ENCODE measurements around the gene MMP28.

Gene MMP28

DNA sequence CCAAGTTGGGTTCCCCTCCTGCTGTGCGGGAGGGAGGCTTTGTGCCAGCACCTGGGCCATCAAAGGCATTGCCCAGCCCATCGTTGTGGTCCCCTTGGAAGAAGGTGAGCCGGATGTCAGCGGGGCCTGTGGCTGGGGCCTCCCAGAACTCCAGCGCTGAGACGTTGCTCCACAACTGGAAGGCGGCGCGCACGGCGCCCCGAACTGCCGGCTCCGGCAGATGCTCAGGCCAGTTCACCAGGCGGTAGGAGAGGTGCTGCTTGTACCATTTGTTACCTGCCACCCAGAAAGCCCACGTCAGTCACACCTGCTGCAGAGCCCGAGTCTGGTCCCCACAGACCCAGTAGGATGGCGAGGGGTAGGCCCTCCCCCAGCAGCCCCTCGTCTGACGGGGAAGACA lies 22.3 kb downstream of the MMP28 start:
- Mint-ChIP-seq H3K9me3 (no peaks in the 10 kb centered on the region), H3K4me1 (no peaks in the 10 kb centered on the region)

DNA sequence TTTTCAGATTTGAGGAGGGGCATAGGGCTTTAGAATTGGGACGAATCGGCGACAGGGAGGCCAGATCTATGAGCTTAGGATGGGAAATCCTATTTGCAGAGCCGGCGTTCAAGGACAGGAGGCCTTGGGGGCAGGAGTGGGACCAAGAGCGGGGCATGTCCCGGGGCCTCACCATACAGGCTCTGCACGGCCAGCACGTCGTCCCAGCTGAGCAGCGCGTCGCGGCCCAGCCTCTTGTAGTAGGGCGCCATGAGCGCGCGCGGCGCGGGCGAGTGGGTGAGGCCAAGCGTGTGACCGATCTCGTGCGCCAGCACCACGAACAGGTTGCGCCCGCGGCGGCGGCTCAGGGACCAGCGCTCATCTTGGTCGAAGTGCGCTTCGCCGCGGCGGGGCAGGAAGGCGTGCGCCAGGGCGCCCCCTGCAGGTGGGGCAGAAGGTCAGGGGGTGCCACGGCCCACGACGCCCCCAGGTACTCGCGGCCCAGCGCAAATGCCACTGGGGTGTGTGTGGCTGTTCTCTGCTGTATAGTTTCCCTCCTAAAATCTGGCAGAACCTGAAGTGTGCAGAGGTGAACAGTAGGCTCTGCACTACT lies 25.4 kb downstream of the MMP28 start:
- Mint-ChIP-seq H3K9me3 (no peaks in the 10 kb centered on the region), H3K27ac (ENCODE audit: low read depth) (no peak overlapping the region), H3K36me3 (ENCODE audit: insufficient read depth) (peaks cover 1% of the 10 kb centered on the region), H3K27me3 (peaks cover 39% of the 10 kb centered on the region), H3K4me3 (no peak overlapping the region), H3K4me1 (peaks cover 2% of the 10 kb centered on the region)
- ATAC-seq (replicated peaks; ENCODE audit: extremely low read depth, poor library complexity, severe bottlenecking) = no peak
- DNase-seq (ENCODE audit: low spot score in 2 of 2) = no peak

More for the DNA sequence above, 22.3 kb downstream of the MMP28 start:
- H3K27me3 Mint-ChIP-seq = peaks cover 51% of the 10 kb centered on the region
- no peaks in the 10 kb centered on the region for H3K36me3 Mint-ChIP-seq (ENCODE audit: insufficient read depth)
- no peak overlapping the region for H3K27ac Mint-ChIP-seq (ENCODE audit: low read depth)
- DNase-seq (ENCODE audit: low spot score in 2 of 2) = no peak
- ATAC-seq (replicated peaks; ENCODE audit: extremely low read depth, poor library complexity, severe bottlenecking) = no peak
- H3K4me3 Mint-ChIP-seq = no peak overlapping the region

DNA sequence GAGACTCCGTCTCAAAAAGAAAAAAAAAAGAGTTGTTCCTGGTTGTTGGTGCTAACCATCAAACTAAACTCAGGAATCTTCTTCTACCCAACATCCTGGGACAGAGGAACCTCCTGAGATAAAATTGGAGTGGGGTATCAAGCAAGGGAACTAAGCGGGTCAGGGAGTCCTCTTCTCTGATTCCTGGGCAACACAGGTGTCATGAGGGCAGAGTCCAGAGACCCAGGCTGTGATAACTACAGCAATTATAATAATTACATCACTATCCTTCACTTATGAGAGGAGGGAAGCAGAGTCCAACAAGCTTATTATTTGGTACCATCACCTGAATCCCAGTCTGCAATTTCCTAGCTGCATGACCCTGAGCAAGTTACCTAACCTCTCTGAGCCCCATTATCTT lies 26.6 kb downstream of the MMP28 start:
- H3K27ac Mint-ChIP-seq (ENCODE audit: low read depth) = no peak overlapping the region
- peaks cover 27% of the 10 kb centered on the region for H3K27me3 Mint-ChIP-seq
- H3K36me3 Mint-ChIP-seq (ENCODE audit: insufficient read depth) = peaks cover 2% of the 10 kb centered on the region
- H3K4me1 Mint-ChIP-seq = peaks cover 8% of the 10 kb centered on the region
- no peak for ATAC-seq (replicated peaks; ENCODE audit: extremely low read depth, poor library complexity, severe bottlenecking)
- no peak for DNase-seq (ENCODE audit: low spot score in 2 of 2)
- no peak overlapping the region for H3K4me3 Mint-ChIP-seq
- H3K9me3 Mint-ChIP-seq = no peaks in the 10 kb centered on the region

DNA sequence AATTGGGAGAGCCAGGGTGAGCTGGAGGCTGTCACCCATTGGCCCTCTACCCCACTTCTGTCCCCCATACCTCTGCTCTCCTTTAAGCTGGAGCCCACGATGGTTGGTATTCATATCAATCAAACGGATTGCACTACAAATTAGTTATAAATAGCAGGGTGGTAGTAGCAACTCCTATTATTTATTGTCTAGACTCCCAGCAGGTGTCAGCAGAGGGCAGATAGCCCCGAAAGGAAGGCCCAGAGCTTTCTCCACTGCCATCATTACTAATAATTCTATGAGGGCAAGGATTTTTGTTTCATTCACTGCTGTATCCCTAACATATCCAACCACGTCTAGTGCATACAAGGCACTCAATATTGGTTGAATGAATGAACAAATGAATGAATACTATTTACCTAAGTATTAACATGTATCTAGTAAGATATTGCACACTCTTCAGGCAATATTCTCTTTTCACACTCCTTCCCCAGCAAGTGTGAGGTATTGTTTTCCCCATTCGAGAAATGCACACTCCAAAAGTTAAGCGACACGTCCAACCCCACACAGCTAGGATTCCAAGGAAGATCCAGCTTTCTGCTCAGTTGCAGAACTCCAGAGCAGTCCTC lies 28.4 kb downstream of the MMP28 start:
- Mint-ChIP-seq H3K36me3 (ENCODE audit: insufficient read depth) (peaks cover 4% of the 10 kb centered on the region), H3K4me3 (no peak overlapping the region), H3K4me1 (peaks cover 8% of the 10 kb centered on the region), H3K27me3 (peaks cover 12% of the 10 kb centered on the region), H3K27ac (ENCODE audit: low read depth) (no peak overlapping the region), H3K9me3 (no peaks in the 10 kb centered on the region)
- ATAC-seq (replicated peaks; ENCODE audit: extremely low read depth, poor library complexity, severe bottlenecking) (no peak), DNase-seq (ENCODE audit: low spot score in 2 of 2) (no peak)

DNA sequence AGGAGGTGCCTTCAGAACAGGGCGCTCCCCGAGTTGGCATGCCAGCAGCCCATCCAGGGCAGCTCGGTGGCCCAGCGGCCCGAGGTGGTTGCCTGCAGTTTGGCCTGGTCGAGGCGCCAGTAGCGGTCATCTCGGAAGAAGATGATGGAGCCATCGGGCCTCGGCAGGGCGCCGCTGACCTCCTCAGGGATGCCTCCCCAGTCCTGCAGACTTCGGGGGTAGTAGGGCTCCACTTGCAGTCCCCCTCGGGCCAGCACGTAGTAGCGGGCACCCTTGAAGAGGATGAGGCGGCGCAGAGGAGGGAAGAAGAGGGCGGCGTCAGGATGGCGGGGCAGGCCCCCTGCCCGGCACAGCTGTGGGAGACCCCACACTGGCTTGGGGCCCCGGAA lies 29.0 kb downstream of the MMP28 start:
- DNase-seq (ENCODE audit: low spot score in 2 of 2) (no peak), ATAC-seq (replicated peaks; ENCODE audit: extremely low read depth, poor library complexity, severe bottlenecking) (no peak)
- peaks cover 5% of the 10 kb centered on the region for H3K36me3 Mint-ChIP-seq (ENCODE audit: insufficient read depth)

DNA sequence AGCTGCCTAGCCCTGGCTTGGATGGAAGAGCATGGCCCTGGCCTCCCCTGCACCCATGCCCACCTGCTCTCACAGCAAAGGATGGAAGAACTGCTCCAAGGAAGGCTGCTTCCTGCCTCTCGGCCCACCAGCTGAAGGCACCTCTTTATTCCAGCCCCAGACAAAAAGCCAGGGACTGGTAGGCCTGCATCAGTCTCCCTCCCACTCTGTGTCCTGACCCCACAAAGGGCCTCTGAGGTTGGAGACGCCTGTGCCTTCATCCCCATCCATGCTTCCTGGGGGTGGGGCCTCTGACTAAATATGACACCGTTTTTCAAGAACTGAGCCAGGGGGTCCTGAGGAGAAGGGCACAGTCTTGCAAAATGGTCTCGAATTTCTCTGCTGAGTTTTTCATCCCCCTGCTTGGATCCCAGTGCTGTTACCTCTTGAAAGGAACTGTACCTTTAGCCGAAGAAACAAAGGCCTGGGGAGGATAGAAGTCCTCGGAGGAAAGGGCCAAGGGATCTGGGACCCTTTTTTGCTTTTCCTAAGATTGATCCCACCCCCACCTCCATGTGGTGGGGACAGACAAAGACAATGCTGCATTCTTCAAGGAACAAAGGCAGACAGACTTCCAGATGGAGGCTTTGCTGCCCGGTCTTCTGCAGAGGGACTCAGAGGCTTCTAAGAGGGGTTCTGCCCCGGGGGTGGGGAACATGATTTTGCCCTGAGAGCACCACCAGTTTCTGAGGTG lies 29.5 kb downstream of the MMP28 start:
- Mint-ChIP-seq H3K36me3 (ENCODE audit: insufficient read depth) (peaks cover 6% of the 10 kb centered on the region), H3K4me1 (peaks cover 8% of the 10 kb centered on the region), H3K27ac (ENCODE audit: low read depth) (no peak overlapping the region), H3K27me3 (peaks cover 8% of the 10 kb centered on the region), H3K9me3 (no peaks in the 10 kb centered on the region), H3K4me3 (peak overlapping the region; percentile 83)
- DNase-seq (ENCODE audit: low spot score in 2 of 2) (no peak), ATAC-seq (replicated peaks; ENCODE audit: extremely low read depth, poor library complexity, severe bottlenecking) (no peak)

More for the DNA sequence above, 29.0 kb downstream of the MMP28 start:
- peaks cover 8% of the 10 kb centered on the region for H3K4me1 Mint-ChIP-seq
- H3K4me3 Mint-ChIP-seq = no peak overlapping the region
- no peaks in the 10 kb centered on the region for H3K9me3 Mint-ChIP-seq
- peaks cover 8% of the 10 kb centered on the region for H3K27me3 Mint-ChIP-seq
- H3K27ac Mint-ChIP-seq (ENCODE audit: low read depth) = no peak overlapping the region

DNA sequence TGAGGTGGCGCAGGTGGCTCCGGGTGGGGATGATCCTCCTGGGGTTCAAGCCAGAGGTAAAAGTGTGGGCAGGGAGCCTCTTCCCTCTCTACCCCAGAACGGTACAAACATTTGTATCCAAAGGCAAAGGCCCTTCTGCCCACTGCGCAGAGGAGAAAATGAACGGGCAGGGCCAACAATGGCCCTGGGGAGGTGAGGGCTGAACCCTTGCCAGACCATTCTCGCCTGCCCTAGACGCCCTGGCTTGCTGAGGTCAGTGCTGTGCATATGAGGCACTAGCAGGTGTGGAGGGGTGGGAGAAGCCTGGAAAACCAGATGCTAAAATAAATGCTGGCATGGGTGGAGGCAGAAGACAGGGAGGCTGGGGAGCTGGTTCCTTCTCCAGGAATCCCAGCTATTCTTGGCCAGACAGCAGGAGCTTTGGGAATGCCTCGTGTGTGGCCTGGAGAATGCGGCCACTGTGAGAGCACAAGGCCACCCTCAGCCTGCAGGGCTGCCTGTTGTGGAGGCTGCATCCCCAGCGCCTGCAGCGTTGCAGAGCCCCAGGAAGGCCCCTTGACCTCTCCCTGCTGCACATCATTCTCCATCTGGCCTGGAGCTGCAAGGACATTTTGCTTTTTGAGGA lies 30.2 kb downstream of the MMP28 start:
- peak overlapping the region; percentile 83 for H3K4me3 Mint-ChIP-seq
- H3K27ac Mint-ChIP-seq (ENCODE audit: low read depth) = peak overlapping the region; percentile 89
- H3K4me1 Mint-ChIP-seq = peaks cover 8% of the 10 kb centered on the region
- H3K27me3 Mint-ChIP-seq = peaks cover 8% of the 10 kb centered on the region
- DNase-seq (ENCODE audit: low spot score in 2 of 2) (no peak), ATAC-seq (replicated peaks; ENCODE audit: extremely low read depth, poor library complexity, severe bottlenecking) (no peak)
- no peaks in the 10 kb centered on the region for H3K9me3 Mint-ChIP-seq
- H3K36me3 Mint-ChIP-seq (ENCODE audit: insufficient read depth) = peaks cover 6% of the 10 kb centered on the region

DNA sequence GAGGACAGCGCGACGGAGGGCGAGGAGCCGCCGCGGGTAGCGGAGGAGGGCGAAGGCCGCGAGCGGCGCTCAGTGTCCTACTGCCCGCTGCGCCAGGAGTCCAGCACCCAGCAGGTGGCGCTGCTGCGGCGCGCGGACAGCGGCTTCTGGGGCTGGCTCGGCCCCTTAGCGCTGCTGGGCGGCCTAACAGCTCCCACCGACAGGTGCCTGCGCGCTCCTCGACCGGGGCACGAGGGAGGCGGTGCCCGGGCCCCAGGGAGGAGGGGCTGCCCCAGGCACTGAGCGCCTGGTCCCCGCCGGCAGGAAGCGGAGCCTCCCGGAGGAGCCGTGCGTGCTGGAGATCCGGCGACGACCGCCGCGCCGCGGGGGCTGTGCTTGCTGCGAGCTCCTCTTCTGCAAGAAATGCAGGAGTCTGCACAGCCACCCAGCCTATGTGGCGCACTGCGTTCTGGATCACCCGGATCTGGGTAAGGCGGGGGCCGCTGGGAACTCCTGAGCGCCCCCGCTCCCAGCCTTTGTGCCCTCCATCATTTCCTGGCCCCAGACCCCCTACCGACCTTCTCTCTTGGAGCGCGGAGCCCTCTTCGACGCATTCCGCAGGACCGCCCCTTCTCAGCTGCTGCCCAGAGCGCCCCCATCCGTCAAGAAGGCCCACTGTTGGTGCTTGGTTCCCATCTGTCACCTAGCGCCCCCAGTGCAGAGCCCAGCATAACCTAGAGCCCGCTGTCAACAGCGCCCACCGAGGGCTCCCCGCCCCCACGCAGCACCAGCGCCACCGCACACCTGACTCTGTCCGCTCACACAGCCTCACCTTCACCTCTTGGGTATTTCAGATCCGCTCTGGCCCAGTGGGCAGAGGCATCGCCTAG lies 31.1 kb downstream of the MMP28 start:
- peak; percentile 88 for ATAC-seq (replicated peaks; ENCODE audit: extremely low read depth, poor library complexity, severe bottlenecking)
- peaks cover 4% of the 10 kb centered on the region for H3K27me3 Mint-ChIP-seq
- no peaks in the 10 kb centered on the region for H3K9me3 Mint-ChIP-seq
- peaks cover 8% of the 10 kb centered on the region for H3K4me1 Mint-ChIP-seq
- peak overlapping the region; percentile 89 for H3K27ac Mint-ChIP-seq (ENCODE audit: low read depth)
- H3K36me3 Mint-ChIP-seq (ENCODE audit: insufficient read depth) = peaks cover 6% of the 10 kb centered on the region
- H3K4me3 Mint-ChIP-seq = peak overlapping the region; percentile 83
- DNase-seq (ENCODE audit: low spot score in 2 of 2) = peak; percentile 73 to 77

DNA sequence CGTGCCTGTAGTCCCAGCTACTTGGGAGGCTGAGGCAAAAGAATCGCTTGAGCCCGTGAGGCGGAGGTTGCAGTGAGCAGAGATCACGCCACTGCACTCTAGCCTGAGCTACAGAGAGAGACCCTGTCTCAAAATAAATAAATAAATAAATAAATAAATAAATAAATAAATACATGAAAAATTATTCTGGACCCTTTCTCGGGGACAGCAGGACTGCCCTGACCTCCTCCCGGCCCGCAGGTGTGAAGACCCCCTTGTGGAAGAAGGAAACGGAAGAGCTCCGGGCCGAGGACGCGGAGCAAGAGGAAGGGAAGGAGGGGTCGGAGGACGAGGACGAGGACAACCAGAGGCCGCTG lies 31.7 kb downstream of the MMP28 start:
- peaks cover 6% of the 10 kb centered on the region for H3K36me3 Mint-ChIP-seq (ENCODE audit: insufficient read depth)
- peak overlapping the region; percentile 83 for H3K4me3 Mint-ChIP-seq
- DNase-seq (ENCODE audit: low spot score in 2 of 2) = no peak
- H3K27me3 Mint-ChIP-seq = no peaks in the 10 kb centered on the region
- H3K27ac Mint-ChIP-seq (ENCODE audit: low read depth) = peak overlapping the region; percentile 46
- H3K4me1 Mint-ChIP-seq = peaks cover 8% of the 10 kb centered on the region
- no peak for ATAC-seq (replicated peaks; ENCODE audit: extremely low read depth, poor library complexity, severe bottlenecking)
- H3K9me3 Mint-ChIP-seq = no peaks in the 10 kb centered on the region

DNA sequence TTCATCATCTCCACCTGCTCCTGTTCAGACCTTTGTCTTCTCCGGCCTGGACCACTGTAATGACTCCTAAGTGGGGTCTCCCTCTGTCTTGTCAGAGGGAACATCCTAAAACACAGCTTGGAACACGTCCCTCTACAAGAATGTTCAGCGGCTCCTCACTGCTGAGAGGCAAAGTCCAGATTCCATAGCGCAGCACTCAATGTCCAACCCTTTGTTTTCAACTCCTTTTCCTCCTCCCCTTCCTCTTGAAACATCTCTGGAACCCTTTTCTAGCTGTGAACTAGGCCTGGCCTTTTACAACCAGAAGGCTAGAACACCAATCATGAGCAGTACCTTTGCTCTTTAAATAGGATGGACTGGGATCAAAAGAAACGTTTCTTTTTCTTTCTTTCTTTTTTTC lies 33.8 kb downstream of the MMP28 start:
- no peak for ATAC-seq (replicated peaks; ENCODE audit: extremely low read depth, poor library complexity, severe bottlenecking)
- Mint-ChIP-seq H3K27me3 (no peaks in the 10 kb centered on the region), H3K27ac (ENCODE audit: low read depth) (no peak overlapping the region), H3K36me3 (ENCODE audit: insufficient read depth) (peaks cover 6% of the 10 kb centered on the region), H3K9me3 (no peaks in the 10 kb centered on the region), H3K4me3 (no peak overlapping the region), H3K4me1 (peaks cover 8% of the 10 kb centered on the region)
- DNase-seq (ENCODE audit: low spot score in 2 of 2) = no peak

DNA sequence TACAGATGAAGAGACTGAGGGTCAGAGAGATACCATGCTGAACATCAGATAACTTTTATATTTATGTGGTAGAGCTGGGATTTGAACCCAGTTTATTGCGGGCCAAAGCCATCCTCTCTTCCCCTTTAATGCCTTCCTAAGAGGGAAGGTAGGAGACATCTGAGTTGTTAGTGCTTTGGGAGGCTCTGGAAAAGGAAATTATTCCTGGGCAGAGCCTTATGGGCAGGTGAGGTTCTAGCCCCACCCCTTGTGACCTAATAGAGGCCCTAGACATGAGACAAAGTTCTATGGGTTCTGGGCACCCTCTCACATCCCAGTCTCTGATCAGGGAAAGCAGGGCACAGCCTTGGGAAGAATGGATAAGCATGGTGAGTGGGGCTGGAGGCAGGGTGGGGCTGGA lies 34.9 kb downstream of the MMP28 start, which contains the start of gene C17orf50:
Gene C17orf50, plus strand, starts transcription at position 301 of the 400 bp plus-strand sequence. Its CDS starts 55 bp downstream, at position 356.
- Mint-ChIP-seq H3K27me3 (no peaks in the 10 kb centered on the region), H3K4me1 (peaks cover 8% of the 10 kb centered on the region), H3K36me3 (ENCODE audit: insufficient read depth) (peaks cover 5% of the 10 kb centered on the region), H3K27ac (ENCODE audit: low read depth) (no peak within 1 kb of the TSS), H3K4me3 (no peak within 1 kb of the TSS), H3K9me3 (no peaks in the 10 kb centered on the region)
- ATAC-seq (replicated peaks; ENCODE audit: extremely low read depth, poor library complexity, severe bottlenecking) = no peak
- DNase-seq (ENCODE audit: low spot score in 2 of 2) = no peak

DNA sequence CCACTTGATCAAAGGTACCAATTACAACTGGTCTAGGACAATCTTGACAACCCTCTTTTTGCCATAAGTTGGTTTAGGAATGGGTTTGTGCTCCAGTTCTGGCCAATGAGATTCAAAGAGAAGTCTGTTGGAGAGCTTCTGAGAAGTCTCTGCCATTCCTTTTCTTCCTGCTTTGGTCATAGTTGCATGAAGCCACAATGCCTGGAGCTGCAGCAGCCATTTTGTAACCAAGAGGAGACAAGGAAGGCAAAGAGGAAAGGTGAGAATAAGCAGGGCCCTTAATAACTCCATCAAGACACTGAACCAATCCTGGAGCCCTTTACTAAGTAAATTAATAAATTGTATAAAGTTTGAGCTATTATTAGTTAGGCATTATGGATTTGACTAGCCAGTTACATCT lies 38.2 kb downstream of the MMP28 start:
- Mint-ChIP-seq H3K27me3 (peaks cover 13% of the 10 kb centered on the region), H3K9me3 (no peaks in the 10 kb centered on the region), H3K4me3 (no peak overlapping the region), H3K4me1 (no peaks in the 10 kb centered on the region), H3K27ac (ENCODE audit: low read depth) (no peak overlapping the region), H3K36me3 (ENCODE audit: insufficient read depth) (peaks cover 2% of the 10 kb centered on the region)
- DNase-seq (ENCODE audit: low spot score in 2 of 2) (no peak), ATAC-seq (replicated peaks; ENCODE audit: extremely low read depth, poor library complexity, severe bottlenecking) (no peak)
